GM18907 (cell line): ENCODE data around the gene TRIM59.

Experiments used
- ATAC-seq: cut with Tn5 transposase; IDR thresholded peaks from one replicate; pipeline ENCODE4 v1.9.1; 2021; ENCODE audit warnings: mild to moderate bottlenecking, moderate library complexity; ENCODE audit not compliant: unreplicated experiment

Gene TRIM59, protein sequence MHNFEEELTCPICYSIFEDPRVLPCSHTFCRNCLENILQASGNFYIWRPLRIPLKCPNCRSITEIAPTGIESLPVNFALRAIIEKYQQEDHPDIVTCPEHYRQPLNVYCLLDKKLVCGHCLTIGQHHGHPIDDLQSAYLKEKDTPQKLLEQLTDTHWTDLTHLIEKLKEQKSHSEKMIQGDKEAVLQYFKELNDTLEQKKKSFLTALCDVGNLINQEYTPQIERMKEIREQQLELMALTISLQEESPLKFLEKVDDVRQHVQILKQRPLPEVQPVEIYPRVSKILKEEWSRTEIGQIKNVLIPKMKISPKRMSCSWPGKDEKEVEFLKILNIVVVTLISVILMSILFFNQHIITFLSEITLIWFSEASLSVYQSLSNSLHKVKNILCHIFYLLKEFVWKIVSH

DNA sequence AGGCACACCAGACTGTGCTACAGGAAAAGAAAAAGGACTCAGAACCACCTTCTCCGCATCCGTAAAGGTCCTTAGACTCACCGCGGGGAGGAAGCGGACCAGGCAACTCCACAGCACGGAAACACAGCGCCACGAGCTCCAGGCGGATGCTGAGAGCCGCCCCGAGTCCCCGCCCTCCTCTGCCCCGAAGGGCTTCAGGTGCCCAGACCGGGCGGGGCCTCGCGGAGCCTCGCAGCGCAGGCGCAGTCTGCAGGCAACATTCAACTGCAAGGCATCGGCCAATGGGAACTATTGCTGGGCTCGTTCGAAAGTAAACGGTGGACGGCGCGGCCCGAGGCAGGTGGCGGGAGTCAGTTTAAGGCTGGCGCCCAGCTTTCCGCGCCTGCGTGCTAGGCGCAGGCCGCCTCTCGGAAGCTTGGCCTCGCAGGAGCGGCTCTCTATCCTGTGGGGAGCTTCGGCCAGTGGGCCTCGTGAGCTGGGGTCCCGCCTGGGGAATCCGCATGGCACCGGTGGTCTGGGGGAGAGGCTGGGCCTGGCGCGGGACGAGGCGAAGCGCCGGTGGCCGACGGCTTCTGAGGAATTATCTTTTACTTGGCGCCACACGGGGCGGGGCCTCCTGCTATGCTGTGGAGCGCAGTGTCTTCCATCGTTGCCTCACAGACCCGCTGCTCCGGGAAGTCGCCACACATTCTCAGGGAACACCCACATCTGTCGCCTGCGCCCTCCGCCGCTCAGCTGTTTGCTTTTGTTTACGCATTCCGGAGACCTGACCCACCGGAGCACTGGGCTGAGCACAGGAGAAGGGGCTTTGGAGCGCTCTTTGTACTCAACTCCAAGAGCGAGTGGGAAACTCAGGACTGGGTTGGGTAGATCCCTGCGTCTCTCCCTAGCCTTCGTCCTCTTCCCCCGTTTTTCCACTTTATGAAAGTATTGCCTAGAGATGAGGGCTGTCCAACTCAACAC lies at the start of gene TRIM59:
Gene TRIM59 (minus strand): TSS at position 151 of the 963 bp plus-strand sequence. CDS start 10,603 bp downstream, outside the sequence.
- peak; percentile 97 for ATAC-seq

DNA sequence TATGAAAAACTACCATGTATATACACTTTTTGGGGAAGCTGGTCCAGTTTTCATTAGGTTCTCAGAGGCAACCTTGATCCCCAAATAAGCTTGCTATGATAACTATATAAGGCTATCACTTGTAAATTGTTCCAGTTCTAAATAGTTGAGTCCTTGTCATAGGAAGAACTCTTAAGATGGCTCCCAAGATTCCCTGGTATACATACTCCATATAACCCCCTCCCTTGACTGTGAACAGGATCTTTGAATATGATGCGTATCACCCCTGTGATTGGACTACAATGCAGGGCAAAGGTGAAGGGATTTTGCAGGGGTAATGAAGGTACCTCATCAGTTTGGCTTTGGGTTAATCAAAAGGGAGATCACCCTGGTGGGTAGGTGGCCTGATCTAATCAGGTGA lies 48.6 kb upstream of the TRIM59 start:
- no peak for ATAC-seq

DNA sequence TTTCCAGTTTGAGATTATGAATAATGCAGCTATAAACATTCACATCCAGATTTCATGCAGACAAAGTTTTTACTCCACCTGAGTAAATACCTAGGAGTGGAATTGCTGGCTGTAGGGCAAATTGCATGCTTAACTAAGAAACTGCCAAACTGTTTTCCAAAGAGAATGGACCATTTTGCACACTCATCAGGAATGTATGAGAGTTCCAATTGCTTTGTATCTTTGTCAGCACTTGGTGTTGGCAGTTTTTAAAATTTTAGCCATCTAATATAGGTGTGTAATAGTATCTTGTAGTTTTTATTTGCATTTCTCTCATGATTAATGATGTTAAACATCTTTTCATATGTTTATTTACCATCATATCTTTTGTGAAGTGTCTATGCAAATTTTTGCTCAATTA lies 40.6 kb upstream of the TRIM59 start:
- no peak for ATAC-seq

DNA sequence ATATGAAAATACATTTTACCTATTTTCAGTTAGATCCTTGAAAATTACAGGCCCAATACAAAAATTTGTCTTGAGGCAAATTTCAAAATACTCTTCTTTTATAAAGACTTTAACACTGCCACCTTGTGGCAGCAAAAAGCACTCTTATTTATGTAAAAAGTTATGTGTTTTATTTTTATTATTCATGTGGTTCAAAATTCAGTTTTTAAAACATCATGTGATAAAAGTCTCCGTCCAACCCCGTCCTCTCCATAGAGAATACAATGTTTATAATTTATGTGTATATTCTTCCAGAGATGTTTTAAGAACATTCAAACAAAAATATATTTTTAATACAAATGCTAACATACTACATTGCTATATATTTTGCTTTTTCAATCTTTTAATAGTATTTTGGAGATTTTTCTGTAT lies 36.9 kb upstream of the TRIM59 start:
- ATAC-seq: no peak

DNA sequence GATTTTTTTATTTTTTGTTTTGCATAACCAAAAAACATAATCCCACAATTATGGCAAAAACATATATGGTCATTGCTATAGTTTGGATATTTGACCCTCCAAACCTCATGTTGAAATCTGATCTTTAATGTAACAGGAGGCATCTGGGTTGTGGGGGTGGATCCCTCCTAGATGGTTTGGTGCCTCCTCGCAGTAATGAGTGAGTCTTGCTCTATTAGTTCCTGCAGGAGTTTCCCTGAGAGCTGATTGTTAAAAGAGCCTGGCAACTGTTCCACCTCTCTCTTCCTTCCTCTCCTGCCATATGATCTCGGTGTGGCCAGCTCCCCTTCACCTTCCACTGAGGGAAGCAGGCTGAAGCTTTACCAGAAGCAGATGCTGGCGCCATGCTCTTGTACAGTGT lies 33.2 kb upstream of the TRIM59 start:
- ATAC-seq: no peak

DNA sequence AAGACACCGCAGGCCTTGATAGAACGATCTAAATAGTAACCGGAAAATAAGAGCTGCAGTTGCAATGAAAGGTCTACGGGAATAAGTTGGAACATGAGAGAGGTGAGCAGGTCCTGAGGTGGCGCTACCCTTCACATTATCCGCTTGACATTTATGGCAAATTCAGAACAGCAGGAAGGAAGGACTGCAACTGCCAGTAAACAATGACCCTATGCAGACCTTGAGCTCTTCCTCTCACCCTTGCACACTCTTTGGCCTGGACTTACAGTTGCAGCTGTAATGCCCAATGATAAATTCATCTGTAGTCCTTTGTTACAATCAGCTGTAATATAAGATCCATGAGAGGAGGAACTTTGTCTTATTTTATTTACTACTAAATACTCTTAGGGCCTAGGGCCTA lies 32.3 kb upstream of the TRIM59 start:
- ATAC-seq: no peak

DNA sequence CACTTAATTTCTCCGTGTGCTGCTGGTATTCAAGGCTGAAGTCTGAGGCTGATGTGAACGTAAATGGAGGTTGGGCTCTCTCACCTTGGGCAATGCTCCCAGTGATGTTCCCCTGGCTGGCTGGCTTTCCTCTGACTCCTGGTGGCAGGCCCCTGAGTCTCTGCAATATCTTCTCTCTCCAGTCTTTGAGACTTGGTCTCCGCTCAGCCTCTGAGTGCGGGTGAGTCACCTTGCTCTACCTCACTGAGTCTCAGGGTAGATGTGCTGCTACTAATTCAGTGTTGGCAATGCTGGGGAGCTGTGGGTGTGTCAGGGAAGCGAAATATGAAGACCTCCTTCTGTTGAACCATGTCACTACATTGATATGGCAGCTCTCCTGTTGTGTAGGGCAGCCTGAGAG lies 31.3 kb upstream of the TRIM59 start:
- no peak for ATAC-seq

DNA sequence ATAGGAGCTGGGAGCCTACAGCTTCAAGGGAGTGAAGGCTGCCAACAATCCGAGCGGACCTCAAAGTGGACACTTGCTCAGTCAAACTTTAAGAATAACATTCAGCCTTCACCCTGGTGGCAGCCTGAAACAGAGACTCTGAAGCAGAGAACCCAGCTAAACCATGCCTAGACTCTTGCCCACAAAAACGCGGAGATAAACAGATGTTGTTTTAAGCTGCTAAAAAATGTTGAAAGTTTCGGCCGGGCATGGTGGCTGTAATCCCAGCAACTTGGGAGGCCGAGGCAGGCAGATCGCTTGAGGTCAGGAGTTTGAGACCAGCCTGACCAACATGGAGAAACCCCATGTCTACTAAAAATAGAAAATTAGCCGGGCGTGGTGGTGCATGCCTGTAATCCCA lies 29.8 kb upstream of the TRIM59 start:
- ATAC-seq: no peak

DNA sequence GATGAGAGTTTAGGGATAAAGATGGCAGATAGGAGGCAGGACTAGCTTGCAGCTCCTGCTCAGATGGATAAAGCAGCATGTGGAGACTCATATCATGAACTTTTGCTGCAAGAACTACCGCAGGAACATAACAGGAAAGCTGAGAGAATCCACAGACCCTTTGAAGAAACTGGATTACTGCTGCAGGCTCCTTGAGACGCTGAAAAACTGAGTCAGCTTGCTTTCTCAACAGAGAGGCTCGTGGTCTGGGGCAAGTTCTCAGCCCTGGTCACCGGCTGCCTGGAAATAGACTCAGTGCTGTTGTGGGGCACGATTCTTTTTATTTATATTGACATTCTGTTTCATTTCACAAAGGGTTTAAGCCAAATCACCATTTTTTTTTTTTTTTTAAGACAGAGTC lies 28.8 kb upstream of the TRIM59 start:
- no peak for ATAC-seq

DNA sequence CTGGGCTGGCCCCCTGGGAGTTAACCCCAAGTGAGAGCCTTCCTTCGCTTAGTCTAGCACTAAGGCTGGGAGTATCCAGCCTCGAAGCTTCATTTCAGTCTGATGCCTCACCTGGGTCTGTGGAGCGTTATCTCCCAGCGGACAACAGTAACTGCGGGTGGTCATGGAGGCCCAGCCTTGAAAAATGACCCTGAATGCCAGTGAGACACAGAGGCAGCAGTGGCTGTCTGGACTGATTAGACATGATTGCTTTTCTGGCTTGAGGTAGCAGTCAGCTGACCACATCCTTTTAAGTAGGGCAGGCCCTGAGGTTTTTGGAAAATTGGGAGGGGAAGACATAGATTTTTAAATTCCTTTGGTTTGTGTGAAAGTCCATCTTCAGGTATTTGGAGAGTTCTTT lies 28.2 kb upstream of the TRIM59 start:
- ATAC-seq: no peak

DNA sequence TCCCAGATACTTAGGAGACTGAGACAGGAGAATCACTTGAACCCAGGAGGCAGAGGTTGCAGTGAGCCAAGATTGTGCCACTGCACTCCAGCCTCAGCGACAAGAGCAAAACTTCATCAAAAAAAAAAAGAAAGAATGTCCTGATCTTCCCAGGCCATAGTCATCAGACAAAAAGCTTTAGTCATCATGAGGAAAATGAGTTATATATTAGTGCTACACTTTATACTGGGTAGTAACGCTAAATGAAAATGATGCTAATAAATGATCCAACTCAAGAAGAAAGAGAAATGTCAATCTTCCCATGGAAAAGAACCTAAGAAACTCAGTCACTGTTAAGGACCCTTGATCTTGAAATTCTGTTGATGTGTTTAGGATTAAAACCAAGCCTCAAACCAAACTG lies 26.3 kb upstream of the TRIM59 start:
- ATAC-seq: no peak

DNA sequence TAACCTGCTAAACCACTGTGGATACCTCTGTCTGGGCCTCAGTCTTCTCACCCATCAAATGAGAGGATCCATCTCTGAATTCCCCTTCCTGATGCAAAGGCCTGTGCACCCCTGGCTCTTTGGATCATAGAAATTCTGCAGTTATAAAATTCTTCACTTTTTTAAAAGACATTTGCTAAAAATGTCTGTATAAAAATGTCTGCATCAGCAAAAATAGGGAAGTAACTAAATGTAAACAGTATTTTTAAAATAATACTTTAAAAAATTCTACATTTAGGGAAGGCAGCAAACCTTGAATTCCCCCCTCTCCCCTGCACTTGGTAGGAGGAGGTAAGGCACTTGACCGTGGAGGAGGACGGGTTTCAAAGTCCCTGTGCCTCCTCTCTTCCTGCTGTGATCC lies 25.6 kb upstream of the TRIM59 start:
- ATAC-seq: no peak

DNA sequence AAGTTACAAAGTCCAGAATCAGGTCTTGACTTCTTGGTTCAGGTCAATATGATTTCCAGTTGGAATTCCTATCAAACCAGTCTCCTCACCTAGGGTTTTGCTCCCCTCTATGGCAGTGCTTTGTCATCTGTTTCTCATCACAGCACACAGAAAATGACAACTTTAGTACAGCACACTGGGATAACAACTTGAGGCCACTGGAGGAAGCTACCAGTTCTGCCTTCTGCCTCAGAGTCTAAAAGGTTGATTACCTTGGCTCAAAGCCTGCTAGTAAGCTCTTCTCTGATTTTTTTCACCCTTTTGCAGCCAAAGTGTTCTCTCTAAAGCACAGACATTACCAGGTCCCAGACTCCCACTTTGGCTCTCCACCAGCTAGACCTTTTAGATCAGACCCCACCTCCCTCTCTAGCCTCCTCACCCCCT lies 24.8 kb upstream of the TRIM59 start:
- ATAC-seq: no peak

DNA sequence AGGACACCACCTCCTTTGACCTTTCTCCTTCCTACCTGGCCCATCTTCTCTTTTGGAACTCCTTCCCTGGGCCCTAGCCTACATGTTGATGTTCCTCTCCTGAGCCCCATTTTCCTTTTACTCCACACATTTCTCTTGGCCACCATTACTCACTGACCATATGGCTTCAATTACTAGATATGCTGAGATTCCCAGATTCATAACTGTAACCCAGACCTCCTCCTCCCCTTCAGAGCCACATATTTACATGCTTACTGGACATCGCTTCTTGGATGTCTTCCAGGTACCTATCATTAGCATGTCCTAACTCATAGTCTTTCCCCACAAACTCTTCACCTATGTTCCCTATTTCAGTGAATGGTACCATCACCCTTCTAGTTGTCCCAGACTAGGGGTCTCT lies 24.4 kb upstream of the TRIM59 start:
- ATAC-seq: no peak

DNA sequence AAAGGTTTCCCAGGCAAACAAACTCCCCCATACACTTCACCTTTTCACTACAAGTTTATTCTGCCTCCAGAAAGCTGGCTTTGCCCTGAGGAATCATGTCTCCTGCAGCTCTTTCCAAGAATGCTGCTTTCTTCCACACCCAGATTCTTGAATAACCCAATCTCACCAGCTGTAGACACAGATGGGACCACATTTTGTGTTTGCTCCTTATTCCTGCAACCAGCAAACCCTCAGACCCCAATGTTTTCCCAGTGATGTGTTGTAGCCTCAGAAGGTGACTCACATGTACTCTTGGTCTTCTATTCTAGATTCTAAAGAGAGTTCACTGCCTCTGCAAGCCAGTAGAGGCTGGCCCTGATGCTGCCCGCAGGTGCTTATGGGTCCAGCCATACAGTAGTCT lies 23.6 kb upstream of the TRIM59 start:
- ATAC-seq: no peak

DNA sequence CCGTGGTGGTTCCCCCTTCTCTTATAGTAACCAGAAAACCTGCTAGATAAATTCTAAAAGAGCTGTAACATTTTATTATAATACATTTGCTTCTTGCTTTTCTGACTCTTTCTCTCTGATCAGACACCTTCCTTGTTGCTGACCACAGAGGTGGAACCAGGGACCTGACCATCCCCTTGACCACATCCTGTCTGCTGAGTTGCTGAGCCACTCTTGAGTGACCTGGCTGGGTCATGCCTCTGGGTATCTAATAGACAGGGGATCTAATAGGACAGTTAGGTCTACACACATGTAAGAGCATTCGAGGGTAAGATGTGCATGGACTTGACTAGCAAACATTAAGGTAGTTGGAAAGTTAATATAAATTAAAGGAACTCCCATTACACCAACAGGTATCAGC lies 22.8 kb upstream of the TRIM59 start:
- peak; percentile 88 for ATAC-seq

DNA sequence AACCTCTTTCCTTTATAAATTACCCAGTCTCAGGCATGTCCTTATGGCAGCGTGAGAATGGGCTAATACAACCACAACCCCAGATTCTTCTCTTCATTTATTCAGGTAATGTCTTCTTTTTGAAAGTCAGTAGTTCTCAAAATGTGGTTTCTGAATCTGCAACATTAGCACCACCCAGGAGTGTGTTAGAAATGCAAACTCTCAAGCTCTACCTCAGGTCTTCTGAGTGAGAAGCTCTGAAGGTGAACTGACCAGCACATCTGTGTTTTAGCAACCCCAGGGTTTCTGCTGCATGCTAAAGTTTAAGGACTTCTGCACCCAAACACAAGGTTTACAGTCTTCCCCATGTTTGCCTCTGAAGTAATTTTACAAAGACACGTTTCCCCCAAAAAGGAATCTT lies 22.3 kb upstream of the TRIM59 start:
- ATAC-seq: no peak

DNA sequence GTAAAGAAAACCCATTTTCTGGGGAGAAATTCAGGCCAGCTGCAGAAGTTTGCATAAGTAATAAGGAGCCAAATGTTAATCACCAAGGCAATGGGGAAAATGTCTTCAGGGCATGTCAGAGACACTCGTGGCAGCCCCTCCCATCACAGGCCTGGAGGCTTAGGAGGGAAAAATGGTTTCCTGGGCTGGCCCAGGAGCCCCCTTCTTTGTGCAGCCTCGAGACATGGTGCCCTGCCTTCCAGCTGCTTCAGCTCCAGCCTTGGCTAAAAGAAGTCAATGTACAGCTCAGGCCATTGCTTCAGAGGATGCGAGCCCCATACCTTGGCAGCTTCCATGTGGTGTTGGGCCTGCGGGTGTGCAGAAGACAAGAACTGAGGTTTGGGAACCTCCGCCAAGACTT lies 20.6 kb upstream of the TRIM59 start:
- no peak for ATAC-seq

DNA sequence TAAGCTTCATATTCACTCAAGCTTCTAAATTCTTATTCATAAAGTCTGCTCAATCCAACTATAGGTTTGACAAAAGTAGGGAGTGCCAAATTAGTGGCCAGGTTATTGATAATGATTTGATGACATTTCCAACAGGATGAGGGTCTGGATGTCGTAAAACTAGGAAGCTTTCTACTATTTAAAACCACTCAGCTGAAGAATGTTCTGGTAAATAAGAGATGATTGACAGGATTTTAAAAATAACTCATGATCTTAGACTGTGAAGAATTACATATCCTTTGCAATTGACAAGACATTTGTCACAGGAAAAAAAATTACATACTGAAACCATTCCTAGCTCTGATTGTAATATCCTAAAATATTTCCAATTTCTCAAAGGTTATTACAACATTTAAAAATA lies 15.4 kb upstream of the TRIM59 start:
- ATAC-seq: no peak

DNA sequence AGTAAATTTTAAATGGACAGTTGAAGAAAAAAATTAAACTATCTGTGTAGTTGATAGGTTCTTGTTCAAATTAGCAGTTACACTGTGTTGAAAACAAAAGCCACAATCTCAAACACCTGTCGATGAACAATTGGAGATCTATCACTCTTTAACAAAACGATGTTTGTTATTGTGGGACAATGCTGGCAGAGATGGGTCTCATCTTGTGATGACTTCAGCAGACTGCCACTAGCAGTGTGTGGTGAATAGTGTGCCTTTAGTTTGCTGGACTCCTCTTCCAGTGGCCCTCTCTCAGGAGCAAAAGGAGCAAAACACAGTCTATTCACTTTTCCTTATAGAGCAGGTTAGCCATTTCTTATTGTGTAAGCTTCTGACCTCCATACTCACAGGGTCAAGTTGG lies 14.7 kb upstream of the TRIM59 start:
- ATAC-seq: no peak

DNA sequence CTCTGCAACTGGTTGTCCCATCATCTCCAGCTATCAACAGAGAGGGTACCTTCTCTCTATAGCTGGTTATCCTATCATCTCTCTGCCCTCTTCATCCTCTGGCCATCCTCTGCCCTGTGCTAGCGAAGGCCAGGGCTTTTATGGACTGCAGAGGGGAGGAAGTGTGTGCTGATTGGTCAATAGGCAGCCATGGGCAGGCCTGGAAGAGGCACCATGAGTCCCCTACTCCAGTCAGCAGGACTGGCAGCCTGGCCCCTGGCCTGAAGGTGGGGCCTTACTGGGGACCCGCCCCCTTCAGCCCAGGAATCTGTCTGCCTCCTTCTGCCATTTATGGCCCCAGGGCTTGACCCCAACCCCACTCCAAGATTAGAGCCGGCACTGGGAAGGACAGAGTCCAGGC lies 10.4 kb upstream of the TRIM59 start:
- no peak for ATAC-seq

DNA sequence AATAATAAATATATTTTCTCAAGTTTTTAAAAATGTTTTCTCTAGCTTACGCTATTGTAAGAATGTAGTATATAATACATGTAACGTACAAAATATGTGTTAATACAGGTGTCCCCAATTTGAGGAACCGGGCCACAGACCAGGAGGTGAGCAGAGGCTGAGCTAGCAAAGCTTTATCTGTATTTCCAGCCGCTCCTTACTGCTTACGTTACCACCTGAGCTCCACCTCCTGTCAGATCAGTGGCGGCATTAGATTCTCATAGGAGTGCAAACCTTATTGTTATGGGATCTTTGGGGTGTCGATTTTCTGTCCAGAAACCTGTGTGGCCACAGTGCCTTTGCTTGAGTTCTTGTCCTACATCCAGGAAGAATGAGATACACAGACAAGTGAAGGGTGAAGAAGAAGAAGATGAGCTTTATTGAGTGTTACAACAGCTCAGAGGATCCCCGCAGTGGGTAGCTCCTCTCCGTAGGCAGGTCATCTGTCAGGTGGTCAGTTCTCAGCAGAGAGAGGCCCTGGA lies 9.9 kb upstream of the TRIM59 start:
- ATAC-seq: no peak
